GM18517 (cell line): ENCODE measurements around the gene TNK2.

Experiments
- ATAC-seq: cut with Tn5 transposase; IDR thresholded peaks from one replicate; pipeline ENCODE4 v1.9.1; 2021; ENCODE audit warnings: mild to moderate bottlenecking, moderate library complexity; ENCODE audit not compliant: unreplicated experiment

Gene TNK2

GRCh38 chr3:195886181-195887141, 21.9 kb downstream of the TNK2 start:
- ATAC-seq = no peak

DNA sequence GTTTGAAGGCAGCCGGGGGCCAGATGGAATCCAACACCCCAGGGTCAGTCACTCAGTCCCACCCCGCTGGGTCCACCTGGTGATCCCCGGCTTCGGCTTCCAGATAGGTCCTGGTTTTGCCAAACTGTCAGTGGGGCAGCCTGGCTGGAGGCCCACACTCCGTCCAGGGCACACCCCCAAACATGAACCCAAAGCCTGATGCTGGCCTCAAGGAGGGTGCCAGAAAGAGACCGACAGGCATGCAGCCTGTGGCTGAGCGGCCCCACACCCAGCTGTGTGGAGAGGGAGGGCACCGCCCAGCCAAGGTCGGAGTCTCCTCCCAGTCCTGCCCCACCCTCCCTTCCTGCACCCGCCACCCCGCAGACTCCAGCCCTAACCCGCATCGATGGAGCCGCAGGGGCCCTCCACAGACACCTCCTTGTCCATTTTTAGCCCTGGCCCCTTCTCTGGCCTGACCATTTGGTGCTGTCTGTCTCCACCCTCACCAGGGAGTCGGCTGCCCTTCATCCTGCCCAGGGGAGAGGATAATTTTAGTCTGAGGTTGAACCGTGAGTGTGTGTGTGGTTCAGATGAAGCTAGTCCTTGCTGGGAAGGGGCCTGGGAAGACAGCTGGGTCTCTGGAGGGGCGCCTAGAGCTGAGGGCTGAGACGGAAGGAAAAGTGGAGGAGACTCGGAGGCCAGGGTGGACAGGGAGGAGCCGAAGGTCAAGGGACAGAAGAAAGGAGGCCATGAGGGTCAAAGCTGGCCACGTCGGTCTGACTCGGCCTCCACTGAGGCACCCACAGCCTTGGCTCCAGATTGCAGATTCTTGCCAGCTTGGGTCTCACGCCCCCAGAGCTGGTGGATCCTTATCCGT, 23.1 kb downstream of the TNK2 start:
- no peak for ATAC-seq

DNA sequence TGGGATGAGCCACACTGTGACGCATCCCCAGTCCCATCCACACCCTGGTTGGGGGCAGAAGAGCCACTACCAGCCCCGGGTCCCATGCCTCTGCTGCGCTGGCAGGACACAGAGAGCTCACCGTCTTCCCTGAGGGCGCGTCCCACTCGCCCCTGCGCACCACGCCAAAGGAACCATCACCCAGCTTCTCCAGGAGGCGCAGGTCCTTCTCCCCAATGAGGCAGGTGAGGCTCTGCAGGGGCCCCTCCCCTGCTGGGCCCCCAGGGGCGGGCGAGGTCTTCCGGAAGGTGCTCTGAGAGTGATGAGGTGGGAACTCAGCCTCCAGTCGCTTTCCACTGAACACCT, 23.7 kb downstream of the TNK2 start:
- ATAC-seq = no peak

GRCh38 chr3:195883801-195884200, 24.6 kb downstream of the TNK2 start:
- ATAC-seq = no peak

DNA sequence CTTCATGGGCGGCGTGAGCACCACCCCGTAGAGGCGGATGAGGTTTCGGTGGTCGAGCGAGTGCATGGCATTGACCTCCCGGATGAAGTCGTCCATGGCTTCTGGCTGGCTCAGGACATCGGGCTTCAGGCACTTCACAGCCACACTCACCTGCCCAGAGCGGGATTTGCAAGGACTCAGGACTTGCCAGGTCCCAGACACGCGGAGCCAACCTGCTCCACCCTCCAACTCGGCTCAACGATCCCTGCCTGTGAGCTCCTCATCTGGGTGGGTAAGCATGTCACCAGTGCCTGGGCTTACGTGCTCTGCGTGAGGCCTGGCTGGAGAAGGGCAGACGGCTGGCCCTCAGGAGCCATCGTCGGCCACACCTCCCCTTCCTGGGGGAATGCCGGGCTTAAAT, 25.2 kb downstream of the TNK2 start:
- no peak for ATAC-seq

- no peak for ATAC-seq
These were observed 26.3 kb downstream of the TNK2 start for GRCh38 chr3:195882002-195882441.

DNA sequence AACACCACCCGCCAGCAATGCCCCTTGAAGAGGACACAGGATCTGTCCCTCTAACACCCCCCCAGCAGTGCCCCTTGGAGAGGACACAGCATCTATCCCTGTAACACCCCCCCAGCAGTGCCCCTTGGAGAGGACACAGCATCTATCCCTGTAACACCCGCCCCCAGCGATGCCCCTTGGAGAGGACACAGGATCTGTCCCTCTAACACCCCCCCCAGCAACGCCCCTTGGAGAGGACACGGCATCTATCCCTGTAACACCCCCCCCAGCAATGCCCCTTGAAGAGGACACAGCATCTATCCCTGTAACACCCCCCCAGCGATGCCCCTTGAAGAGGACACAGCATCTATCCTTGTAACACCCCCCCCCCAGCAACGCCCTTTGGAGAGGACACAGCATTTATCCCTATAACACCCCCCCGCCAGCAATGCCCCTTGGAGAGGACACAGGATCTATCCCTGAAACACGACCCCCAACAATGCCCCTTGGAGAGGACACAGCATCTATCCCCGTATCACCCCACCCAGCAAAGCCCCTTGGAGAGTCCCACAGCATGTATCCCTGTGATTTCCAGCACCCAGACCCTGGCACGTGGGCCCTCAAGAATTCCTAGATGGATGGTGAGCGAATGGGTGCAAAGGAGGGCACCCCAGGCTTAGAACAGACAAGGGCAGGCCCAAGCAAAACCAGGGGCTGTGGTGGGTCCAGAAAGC, 26.9 kb downstream of the TNK2 start:
- ATAC-seq = no peak

GRCh38 chr3:195880037-195880431, 28.3 kb downstream of the TNK2 start:
- ATAC-seq = no peak

- no peak for ATAC-seq
These were observed 28.8 kb downstream of the TNK2 start for GRCh38 chr3:195879416-195880036.

DNA sequence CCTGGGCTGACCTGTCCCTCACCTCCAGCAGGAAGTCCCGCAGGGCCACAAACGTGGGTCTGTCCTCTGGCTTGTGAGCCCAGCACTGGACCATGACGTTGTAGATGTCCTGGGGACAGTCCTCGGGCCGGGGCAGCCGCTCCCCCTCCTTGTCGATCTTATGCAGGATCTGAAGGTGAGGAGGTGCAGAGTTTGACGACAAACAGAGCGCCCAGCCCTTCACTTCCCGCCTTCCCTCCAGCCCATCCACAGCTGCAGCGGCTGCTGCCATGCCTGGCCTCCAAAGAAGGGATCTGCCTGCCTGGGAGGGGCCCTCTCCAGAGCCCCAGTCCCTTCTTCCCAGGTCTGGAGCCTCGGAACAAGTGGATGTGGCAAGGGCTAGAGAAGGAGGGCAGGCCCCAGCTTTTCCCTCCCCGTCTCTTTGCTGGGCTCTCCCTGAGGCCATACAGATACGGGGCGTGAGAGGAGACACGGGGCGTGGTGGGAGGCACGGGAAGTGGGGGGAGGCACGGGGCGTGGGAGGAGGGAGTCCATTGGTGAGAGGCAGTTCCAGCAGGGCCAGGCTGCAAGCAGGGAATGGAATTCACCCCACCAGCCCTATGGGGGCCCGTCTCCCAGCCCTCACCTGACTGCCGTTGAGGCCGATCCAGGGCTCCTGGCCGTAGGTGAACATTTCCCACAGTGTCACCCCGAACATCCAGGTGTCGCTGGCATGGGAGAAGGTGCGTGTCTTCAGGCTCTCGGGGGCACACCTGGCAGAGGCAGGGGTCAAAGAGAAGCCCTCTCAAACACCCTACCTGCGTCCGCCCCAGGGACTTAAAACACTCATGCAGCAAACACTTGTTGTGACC, 29.7 kb downstream of the TNK2 start:
- no peak for ATAC-seq

- ATAC-seq = no peak
These were observed 30.5 kb downstream of the TNK2 start for GRCh38 chr3:195877767-195878423.

DNA sequence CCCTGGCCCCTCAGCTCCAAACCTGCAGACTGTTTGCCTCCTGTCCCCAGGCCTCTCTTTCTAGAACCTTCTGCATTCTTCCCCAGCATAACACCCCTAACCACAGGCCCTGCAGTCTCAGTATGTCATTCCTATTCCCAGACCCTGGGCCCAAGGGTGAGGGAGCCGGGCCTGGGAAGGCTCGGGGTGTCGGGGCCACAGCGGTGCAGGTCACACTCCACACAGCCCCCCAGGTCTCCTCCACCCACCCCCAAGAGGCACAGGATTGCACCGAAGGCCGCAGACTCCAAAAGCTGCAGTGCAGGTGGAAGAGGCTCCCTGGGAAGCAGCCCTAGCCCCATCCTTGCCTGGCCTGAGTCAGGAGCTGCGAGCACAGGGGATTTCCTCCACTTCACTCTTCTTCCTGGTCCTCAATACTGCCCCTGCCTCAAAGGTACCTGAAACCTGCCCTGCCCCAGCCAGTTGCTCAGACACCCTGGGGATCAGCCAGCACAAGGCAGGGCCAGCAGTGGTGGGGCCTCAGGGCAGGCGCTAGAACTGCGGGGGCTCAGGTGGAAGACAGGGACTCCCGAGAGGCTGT, 31.1 kb downstream of the TNK2 start:
- no peak for ATAC-seq

DNA sequence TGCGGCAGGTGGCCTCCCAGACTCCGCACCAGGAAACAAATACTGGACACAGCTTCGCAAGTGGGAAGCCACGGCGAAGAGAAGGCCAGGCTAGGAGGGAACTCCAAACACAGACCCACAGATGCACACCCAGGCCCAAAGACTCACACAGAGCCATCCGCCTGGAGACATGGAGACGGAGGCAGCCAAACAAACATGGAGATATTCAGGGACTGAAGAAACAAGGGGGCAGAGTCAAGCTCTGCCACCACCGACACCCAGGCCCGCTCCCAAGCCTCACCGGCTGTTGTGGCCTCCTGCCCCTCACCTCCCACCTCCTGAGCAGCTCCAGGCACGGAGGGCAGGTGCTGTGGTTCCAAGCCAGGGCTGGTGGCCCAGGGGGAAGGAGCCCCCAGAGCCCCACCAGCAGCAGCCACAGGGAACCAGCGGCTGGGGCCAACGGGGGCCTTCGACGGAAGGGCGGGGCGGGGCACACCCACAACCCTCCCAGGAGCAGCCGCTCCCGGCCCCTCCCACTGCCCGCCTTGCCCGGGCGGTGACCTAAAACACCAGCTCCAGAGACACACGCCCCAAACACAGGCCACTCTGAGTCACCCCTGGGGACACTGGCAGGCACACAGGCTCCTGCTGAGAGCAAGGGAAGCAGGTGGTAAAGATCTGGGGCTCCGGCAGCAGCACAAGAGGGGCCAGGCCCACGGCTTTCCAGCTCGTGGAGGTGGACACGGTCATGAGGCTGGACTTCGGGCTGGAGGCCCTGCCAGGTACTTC, 31.9 kb downstream of the TNK2 start:
- ATAC-seq = no peak

GRCh38 chr3:195875482-195876236, 32.7 kb downstream of the TNK2 start:
- ATAC-seq = no peak

DNA sequence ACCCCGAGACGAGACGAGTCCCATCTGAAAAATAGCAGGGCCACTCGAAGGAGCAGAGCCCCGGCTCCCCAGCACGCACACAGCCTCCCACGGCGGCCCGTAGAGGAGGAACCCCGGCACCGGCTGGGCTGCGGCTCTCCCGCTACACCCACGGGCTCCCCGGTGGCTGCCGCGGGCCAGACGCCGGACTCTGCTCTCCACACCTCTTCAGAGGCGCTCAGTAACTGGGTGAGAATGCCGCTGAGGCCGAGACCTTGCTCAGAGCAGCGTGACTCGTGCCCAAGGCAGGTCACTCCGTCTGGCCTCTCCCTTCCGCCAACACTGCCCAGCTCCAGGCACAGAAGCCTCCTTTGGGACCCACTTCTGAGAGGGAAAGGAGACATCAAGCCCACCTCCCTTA, 34.4 kb downstream of the TNK2 start:
- ATAC-seq = no peak

- ATAC-seq = no peak
These were observed 35.0 kb downstream of the TNK2 start for GRCh38 chr3:195873281-195873887.

DNA sequence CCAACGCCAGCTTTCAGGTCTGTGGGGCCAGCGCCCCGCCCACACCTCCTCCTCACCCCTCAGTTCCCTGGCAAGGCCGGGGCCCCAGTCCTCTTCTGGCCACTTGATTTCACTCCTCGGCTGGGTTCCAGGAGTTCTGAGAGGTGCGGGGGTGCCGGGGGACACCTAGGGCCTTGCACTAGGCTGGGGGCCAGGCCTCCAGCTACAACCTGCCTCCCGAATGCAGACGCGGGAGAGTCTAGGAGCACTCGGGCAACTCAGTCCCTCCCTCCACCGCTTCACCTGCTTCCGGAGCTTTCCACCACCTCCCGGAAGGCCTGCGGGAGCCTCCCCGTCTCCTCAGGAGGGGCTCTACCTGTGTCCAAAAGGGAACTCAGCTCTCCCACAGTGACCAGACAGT, 35.6 kb downstream of the TNK2 start:
- no peak for ATAC-seq
